ENCODE data around the gene MAN1C1.

DNA sequence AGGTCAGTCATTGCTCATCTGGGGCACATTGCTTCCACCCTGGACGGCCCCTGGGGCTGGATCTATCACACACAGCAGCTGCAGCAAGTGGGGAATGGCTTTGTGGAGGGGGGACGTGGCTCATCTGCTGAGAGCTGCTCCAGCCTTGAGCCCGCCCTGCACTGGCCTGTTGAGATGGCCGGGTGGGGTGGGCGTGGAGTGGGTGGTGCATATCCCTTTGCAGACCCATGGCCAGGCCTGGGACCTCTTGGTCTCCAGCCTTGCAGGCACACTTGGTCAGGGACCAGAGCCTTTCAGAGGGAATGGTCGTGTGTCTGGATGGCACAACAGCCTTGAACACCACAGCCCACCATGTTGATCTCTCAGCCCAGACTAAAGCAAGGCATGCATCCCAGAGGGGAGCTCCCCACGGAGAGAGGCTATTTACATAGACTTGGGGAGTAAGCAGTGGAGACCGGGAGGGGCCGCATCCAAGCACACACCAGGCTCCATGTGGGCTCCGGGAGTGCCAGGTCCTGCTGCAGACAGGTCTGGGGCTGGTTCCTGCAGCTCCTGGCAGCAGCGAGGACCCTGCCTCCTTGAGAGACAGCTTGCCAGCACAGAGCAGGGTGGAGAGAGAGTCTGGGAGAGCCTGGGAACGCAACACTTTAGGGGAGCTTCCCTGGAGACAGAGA lies 130.6 kb downstream of the MAN1C1 start:
- no peak for TF ChIP-seq CTCF (IDR thresholded peaks at IDR 0.05; ENCODE audit: low read depth, low read length)
- TF ChIP-seq EZH2phosphoT487 (IDR thresholded peaks at IDR 0.05; ENCODE audit: low read depth), result no peak

Data from OCI-LY3 (cell line).